ENCODE data around the gene HYAL2.

Gene HYAL2

DNA sequence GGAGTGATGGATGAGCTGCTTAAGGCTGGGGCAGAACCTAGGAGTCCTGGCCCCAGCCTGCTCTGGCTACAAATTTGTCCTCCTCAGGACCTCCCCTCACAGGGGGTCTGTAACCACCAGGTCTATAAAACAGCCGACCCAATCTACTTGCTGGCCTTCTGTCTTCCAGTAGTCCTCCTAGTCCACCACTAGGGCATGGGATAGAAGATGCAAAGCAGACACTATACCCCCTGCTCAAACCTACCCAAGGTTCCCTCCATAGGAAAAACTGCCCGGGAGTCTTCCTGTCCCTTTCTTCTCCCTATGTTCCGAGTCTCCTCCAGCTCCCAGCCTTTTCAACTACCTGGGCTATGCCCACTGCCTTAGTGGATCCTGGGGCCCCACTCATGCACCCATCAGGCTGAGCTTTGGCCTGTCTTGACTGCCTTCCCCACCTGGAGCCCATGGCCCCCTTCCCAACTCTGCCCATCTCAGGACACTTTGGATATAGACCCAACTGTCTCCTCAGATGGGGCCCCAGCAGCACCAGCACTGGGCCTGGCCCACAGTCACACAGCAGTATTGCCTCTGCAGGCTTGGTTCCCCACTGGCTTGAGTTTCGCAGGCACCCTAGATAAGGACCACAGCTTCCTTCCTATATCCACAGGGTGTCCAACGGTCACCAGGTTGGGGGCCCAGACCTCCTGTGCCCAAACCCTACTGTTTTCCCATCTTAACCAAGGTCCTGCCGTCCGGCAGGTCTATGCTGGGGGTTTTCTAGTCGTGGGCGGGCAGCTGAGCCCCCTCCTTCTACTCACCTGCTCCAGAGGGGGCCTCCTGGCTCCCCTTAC lies 24.4 kb downstream of the HYAL2 start:
- no peak for TF ChIP-seq CTCF (IDR thresholded peaks at IDR 0.05; ENCODE audit: extremely low read depth, insufficient read depth, missing control alignments)
- in situ Hi-C loops (cut with MboI; ENCODE audit: low pct_unique_long_range_greater_than_20kb, low sequenced_read_pairs, unreplicated experiment), result no loop called here
- DNase-seq (ENCODE audit: low spot score), result no peak

DNA sequence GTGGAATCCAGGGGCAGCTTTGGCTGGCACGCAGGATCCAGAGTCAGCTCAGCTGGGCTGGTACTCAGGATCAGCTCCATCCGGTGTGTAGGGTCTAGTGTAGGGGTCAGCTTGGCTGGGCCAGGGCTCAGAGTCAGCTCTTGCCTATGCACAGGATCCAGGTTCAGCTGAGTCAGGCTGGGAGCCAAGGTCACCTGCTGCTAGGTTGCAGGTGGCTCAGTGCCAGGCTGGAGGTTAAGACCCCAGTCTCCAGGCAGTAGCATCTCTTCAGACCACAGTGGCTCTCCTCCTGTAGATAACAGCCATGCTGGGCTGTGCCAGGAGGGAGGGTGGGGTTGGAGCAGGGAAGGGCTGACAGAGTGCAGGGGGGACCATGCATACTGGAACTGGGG lies 25.2 kb downstream of the HYAL2 start:
- DNase-seq (ENCODE audit: low spot score), result no peak
- in situ Hi-C loops (cut with MboI; ENCODE audit: low pct_unique_long_range_greater_than_20kb, low sequenced_read_pairs, unreplicated experiment), result no loop called here
- no peak for TF ChIP-seq CTCF (IDR thresholded peaks at IDR 0.05; ENCODE audit: extremely low read depth, insufficient read depth, missing control alignments)

DNA sequence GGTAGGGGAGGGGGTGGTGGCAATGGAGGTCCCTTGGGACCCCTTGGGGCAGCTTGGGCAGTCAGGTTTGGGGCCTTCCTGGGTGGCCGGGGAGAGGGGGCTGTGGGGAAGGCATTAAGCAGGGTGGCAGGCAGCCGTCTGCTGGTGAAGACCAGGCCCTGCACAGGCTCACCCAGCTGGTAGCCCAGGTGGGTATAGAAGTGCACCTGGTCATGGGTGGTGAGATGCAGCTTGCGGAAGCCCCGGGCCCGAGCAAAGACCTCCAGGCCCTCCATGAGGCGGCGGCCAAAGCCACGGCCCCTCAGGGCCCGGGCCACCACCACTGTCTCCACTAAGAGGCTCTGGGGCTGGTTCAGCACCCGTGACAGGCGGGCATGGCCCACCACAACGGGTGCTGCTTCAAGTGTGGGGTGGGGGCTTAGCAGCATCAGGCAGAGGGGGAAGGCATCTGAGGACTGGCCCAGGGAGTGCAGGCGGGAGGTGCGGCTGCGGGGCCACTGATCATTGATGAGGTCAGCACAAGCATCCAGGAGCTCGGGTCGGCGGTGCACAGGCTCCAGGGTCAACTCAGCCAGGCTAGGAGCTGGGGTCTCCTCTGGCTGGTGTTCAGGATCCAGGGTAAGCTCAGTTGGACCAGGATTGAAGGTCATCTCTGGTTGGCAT lies 25.7 kb downstream of the HYAL2 start:
- no peak for DNase-seq (ENCODE audit: low spot score)
- no peak for TF ChIP-seq CTCF (IDR thresholded peaks at IDR 0.05; ENCODE audit: extremely low read depth, insufficient read depth, missing control alignments)
- in situ Hi-C loops (cut with MboI; ENCODE audit: low pct_unique_long_range_greater_than_20kb, low sequenced_read_pairs, unreplicated experiment), result no loop called here

DNA sequence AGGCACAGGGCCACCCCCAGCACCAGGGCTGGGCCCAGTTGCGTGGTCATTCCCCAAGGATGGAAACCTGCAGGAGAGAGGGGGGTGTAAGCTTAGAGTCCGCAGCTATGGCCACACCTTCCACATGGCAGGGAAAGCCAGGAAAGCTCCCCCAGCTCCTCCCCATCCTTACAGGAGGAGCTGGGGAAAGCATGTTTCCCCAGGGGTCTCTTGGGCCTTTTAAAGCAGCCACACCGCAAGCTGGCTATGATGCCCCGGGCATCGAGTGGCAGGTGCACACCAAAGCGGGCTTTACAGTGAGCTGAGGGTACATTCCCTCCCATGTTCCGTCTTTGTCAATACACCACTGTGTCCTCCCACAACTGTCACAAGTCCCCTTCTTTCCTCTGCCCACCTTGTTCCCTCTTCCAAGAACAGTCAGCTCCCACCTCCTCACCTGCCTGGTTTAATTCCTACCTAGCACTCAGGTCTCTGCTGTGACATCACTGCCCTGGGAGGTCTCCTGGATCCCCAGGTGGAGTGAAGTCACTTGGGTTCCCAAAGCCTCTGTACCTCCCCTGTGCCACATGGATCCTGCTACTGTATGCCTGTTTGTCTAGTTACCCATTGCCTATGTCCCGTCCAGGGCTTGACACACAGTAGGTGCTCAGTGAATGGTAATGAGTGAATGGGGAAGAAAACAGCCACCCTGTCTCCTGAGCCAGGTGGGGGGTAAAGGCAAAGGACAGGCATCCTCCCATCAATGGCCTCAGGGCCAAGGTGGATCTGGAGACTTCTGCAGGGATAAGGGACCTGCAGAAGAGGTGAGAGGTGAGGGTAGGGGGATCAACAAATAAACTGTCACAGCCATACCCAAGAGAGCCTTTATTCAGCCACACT lies 26.8 kb downstream of the HYAL2 start:
- no peak for TF ChIP-seq CTCF (IDR thresholded peaks at IDR 0.05; ENCODE audit: extremely low read depth, insufficient read depth, missing control alignments)
- no peak for DNase-seq (ENCODE audit: low spot score)
- in situ Hi-C loops (cut with MboI; ENCODE audit: low pct_unique_long_range_greater_than_20kb, low sequenced_read_pairs, unreplicated experiment), result no loop called here

- DNase-seq (ENCODE audit: low spot score), result no peak
- no peak for TF ChIP-seq CTCF (IDR thresholded peaks at IDR 0.05; ENCODE audit: extremely low read depth, insufficient read depth, missing control alignments)
- in situ Hi-C loops (cut with MboI; ENCODE audit: low pct_unique_long_range_greater_than_20kb, low sequenced_read_pairs, unreplicated experiment), result no loop called here
Measured at GRCh38 chr3:50294492-50295403, 27.8 kb downstream of the HYAL2 start.

Data from GM13977 (cell line).